SK-N-SH (cell line): ENCODE measurements around the gene SFTPB. TPM values are rescaled to one million over a fixed set of nuclear protein-coding genes. Genes with fewer than 3 reads are reported as not detected.

Experiments used
- CTCF ChIA-PET: fragments of 300-600, 350-600 bp; formaldehyde crosslinking; extraction: SDS; loops from one replicate; lab custom pipeline; 2021; lab: Yijun Ruan, JAX
- POLR2A ChIA-PET: fragments of 350-600 bp; sonication (Branson Sonifier 250); formaldehyde crosslinking; extraction: SDS; loops from one replicate; lab custom pipeline; 2020; ENCODE audit warnings: antibody characterized with exemption, inconsistent platforms; lab: Yijun Ruan, JAX
- DNase-seq: peaks from one replicate; pipeline ENCODE4 v3.0.0; 2012
- H2AFZ ChIP-seq: fragments of 200-600 bp; sonication (generic); 2 replicates; pipeline ENCODE4 v1.8.1; 2016; ENCODE audit warnings: antibody characterized with exemption, mild to moderate bottlenecking, low read depth
- H3F3A ChIP-seq: fragments of 200-600 bp; sonication (generic); replicated peaks from 2 replicates; pipeline ENCODE3; 2016; ENCODE audit warnings: antibody characterized with exemption, mild to moderate bottlenecking; ENCODE audit not compliant: insufficient read depth
- H3K27ac ChIP-seq, 2 experiments: fragments of 200-500 bp in 1 of 2; fragments of 200-600 bp in 1 of 2; sonication (Bioruptor generic) in 1 of 2; sonication (generic), shearing (Covaris generic) in 1 of 2; 2 replicates each; pipeline versions ENCODE4 v1.5.1 to v1.6.1; 2014 to 2016; ENCODE audit warnings: low read depth in 2 of 2, inconsistent platforms in 1 of 2, low read length in 1 of 2, mild to moderate bottlenecking in 1 of 2, mixed read lengths in 1 of 2
- H3K27me3 ChIP-seq: fragments of 200-600 bp; sonication (generic), shearing (Covaris generic); 2 replicates; pipeline ENCODE4 v1.6.1; 2016; ENCODE audit warnings: mixed run types; ENCODE audit not compliant: insufficient read depth
- H3K36me3 ChIP-seq, 2 experiments: fragments of 200-500 bp in 1 of 2; fragments of 200-600 bp in 1 of 2; sonication (Bioruptor generic) in 1 of 2; sonication (generic) in 1 of 2; replicated peaks in 1 of 2; 2 replicates each; pipeline versions ENCODE3 to v1.5.1; 2014 to 2016; ENCODE audit warnings: low read length in 1 of 2, mild to moderate bottlenecking in 1 of 2; ENCODE audit not compliant: insufficient read depth in 2 of 2, control insufficient read depth in 1 of 2
- H3K4me1 ChIP-seq, 2 experiments: fragments of 200-500 bp in 1 of 2; fragments of 200-600 bp in 1 of 2; sonication (Bioruptor generic) in 1 of 2; sonication (generic), shearing (Covaris generic) in 1 of 2; 2 replicates each; pipeline versions ENCODE4 v1.5.1 to v1.6.1; 2014 to 2016; ENCODE audit warnings: low read depth in 1 of 2, low read length in 1 of 2, mixed run types in 1 of 2; ENCODE audit not compliant: insufficient read depth in 2 of 2, control insufficient read depth in 1 of 2
- H3K4me2 ChIP-seq: fragments of 200-600 bp; sonication (generic), shearing (Covaris generic); 2 replicates; pipeline ENCODE4 v1.6.1; 2017; ENCODE audit warnings: mixed run types
- H3K4me3 ChIP-seq, 2 experiments: fragments of 200-500 bp in 1 of 2; fragments of 200-600 bp in 1 of 2; sonication (Bioruptor generic) in 1 of 2; sonication (generic), shearing (Covaris generic) in 1 of 2; 2 replicates each; pipeline versions ENCODE4 v1.5.1 to v1.8.1; 2014 to 2016; ENCODE audit warnings: low read depth in 2 of 2, inconsistent platforms in 1 of 2, low read length in 1 of 2, mild to moderate bottlenecking in 1 of 2, mixed read lengths in 1 of 2, moderate library complexity in 1 of 2
- H3K79me2 ChIP-seq: fragments of 200-600 bp; sonication (generic); 2 replicates; pipeline ENCODE4 v1.8.1; 2017; ENCODE audit warnings: mild to moderate bottlenecking; ENCODE audit not compliant: insufficient read depth
- H3K9ac ChIP-seq: fragments of 200-600 bp; sonication (generic); 2 replicates; pipeline ENCODE4 v1.6.1; 2017; ENCODE audit warnings: mixed run types
- H3K9me2 ChIP-seq: fragments of 200-600 bp; sonication (generic); 2 replicates; pipeline ENCODE4 v1.6.1; 2017; ENCODE audit warnings: mixed run types
- H3K9me3 ChIP-seq: fragments of 200-600 bp; sonication (generic); 2 replicates; pipeline ENCODE4 v1.6.1; 2017; ENCODE audit warnings: mixed run types, mild to moderate bottlenecking, moderate library complexity
- H4K20me1 ChIP-seq: fragments of 200-600 bp; sonication (generic); 2 replicates; pipeline ENCODE4 v1.6.1; 2017; ENCODE audit warnings: mild to moderate bottlenecking, mixed run types; ENCODE audit not compliant: insufficient read depth
- EP300 ChIP-seq, 2 experiments: IDR thresholded peaks; 2 replicates each; pipeline versions ENCODE4 v1.4.0 to v1.6.1; 2012; ENCODE audit warnings: borderline replicate concordance in 1 of 2, low read depth in 1 of 2, low read length in 1 of 2
- EZH2phosphoT487 ChIP-seq: fragments of 200-600 bp; sonication (generic); IDR thresholded peaks from 2 replicates; pipeline ENCODE4 v1.6.1; 2017; ENCODE audit warnings: low read depth, mixed run types, mild to moderate bottlenecking, antibody characterized with exemption, moderate library complexity, borderline replicate concordance
- FOSL2 ChIP-seq: IDR thresholded peaks from 2 replicates; pipeline ENCODE4 v1.4.0; 2012; ENCODE audit warnings: low read depth, mild to moderate bottlenecking, moderate library complexity, borderline replicate concordance
- FOXJ3 ChIP-seq: sonication (generic); formaldehyde crosslinking; IDR thresholded peaks from 2 replicates; pipeline ENCODE4 v1.5.1; 2020; ENCODE audit warnings: mild to moderate bottlenecking, missing genetic modification reagents
- MEF2A ChIP-seq: IDR thresholded peaks from 2 replicates; pipeline ENCODE4 v1.4.0; 2012; ENCODE audit warnings: low read depth, borderline replicate concordance
- MXI1 ChIP-seq: IDR thresholded peaks from 2 replicates; pipeline ENCODE4 v1.6.1; 2012; ENCODE audit warnings: mild to moderate bottlenecking, low read depth, low read length, improper control_type of control experiment
- NFIC ChIP-seq: IDR thresholded peaks from 2 replicates; pipeline ENCODE4 v1.4.0; 2012; ENCODE audit warnings: borderline replicate concordance
- NRF1 ChIP-seq: IDR thresholded peaks from 2 replicates; pipeline ENCODE4 v1.6.1; 2012; ENCODE audit warnings: low read depth, mild to moderate bottlenecking, low read length
- POLR2AphosphoS5 ChIP-seq: IDR thresholded peaks from 2 replicates; pipeline ENCODE4 v1.6.1; 2012; ENCODE audit warnings: low read depth, low read length
- RAD21 ChIP-seq: IDR thresholded peaks from 2 replicates; pipeline ENCODE4 v1.6.1; 2012; ENCODE audit warnings: mild to moderate bottlenecking, low read length
- RFX5 ChIP-seq: IDR thresholded peaks from 2 replicates; pipeline ENCODE4 v1.6.1; 2012; ENCODE audit warnings: mild to moderate bottlenecking, improper control_type of control experiment, low read length
- SIN3A ChIP-seq: IDR thresholded peaks from 2 replicates; pipeline ENCODE4 v1.6.1; 2012; ENCODE audit warnings: low read depth, mild to moderate bottlenecking, low read length, moderate library complexity, borderline replicate concordance
- SMC3 ChIP-seq: IDR thresholded peaks from 2 replicates; pipeline ENCODE4 v1.6.1; 2012; ENCODE audit warnings: low read depth, low read length, improper control_type of control experiment
- TCF12 ChIP-seq: IDR thresholded peaks from 2 replicates; pipeline ENCODE4 v1.4.0; 2012
- WGBS: methylation state at CpG from one replicate; pipeline ENCODE4 v1.1.6; 2017; ENCODE audit warnings: low lambda C conversion rate; 5-methylcytosine and 5-hydroxymethylcytosine counted together
- polyA plus RNA-seq, 3 experiments: library from polyadenylated mRNA; depleted of rRNA; stranded (reverse); fragments of >200 nt; gene quantifications; 2 replicates each; pipeline ENCODE4 v1.2.3, GENCODE V29; 2012
- TF ChIP-seq, protein P1 (sequence below): IDR thresholded peaks from 2 replicates; pipeline ENCODE4 v1.6.1; 2012; ENCODE audit warnings: mild to moderate bottlenecking, low read depth, low read length, moderate library complexity

The SFTPB gene
- polyA plus RNA-seq, 1 of the 3 experiments (the other 2 are of a cell fraction), result not detected

DNA sequence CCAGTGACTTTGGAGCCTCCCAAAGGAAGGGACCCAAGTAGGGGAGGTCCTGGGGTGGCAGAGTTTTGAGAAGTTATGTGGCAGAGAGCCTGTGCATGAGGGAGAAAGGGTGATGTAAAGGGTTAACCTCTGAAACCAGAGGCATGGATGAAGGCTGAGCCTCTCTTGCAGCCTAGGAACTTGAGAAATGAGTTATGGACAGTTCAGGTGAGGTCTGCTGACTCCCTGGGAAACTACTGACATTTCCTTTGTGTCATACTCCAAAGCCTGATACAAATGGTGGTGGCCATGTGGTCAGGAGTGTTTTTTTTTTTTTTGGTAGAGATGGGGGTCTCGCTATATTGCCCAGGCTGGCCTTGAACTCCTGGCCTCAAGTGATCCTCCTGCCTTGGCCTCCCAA, 13.8 kb upstream of the SFTPB start (continued):
- TF ChIP-seq RAD21 (no peak), NFIC (no peak), FOSL2 (no peak), FOXJ3 (CRISPR knock-in tag) (no peak)

DNA sequence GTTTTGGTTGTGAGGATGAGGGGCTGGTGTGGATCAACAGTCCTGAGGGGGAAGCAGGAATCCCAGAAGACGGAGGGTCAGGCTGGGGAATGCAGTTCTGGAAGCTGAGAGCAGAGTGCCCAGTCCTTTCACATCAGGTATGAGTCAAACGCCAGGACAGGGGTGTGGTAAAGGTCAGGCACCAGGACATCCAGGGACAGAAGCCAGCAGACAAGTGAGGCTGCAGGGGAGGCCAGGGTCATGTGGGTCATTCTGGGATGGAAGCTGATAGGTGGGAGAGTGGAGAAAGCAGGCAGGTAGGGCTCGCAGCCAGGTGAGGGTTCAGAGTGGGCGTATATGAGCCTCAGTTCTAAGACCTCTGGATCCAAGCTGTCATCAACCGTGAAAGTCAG, 13.4 kb upstream of the SFTPB start:
- Histone ChIP-seq H3K9me3 (no peaks in the 10 kb centered on the region), H2AFZ (no peak overlapping the region), H4K20me1 (no peaks in the 10 kb centered on the region), H3K36me3 (no peaks in the 10 kb centered on the region), H3K9me2 (no peaks in the 10 kb centered on the region), H3K9ac (no peak overlapping the region), H3K27me3 (no peaks in the 10 kb centered on the region), H3K79me2 (no peaks in the 10 kb centered on the region), H3K27ac (no peak overlapping the region), H3F3A (peaks cover 3% of the 10 kb centered on the region), H3K4me1 (peaks cover 0 to 7% of the 10 kb centered on the region in 2 experiments; a peak in 1 of 4 replicates), H3K4me2 (no peak overlapping the region), H3K4me3 (no peak overlapping the region)
- no peak for TF ChIP-seq MXI1
- no peak for TF ChIP-seq RFX5
- TF ChIP-seq MEF2A, result no peak
- TF ChIP-seq NRF1, result no peak
- no peak for TF ChIP-seq SMC3
- no peak for TF ChIP-seq POLR2AphosphoS5
- TF ChIP-seq EP300 (IDR thresholded peaks at IDR 0.05; ENCODE audit: borderline replicate concordance in 1 of 2, low read depth in 1 of 2, low read length in 1 of 2), result no peak
- TF ChIP-seq NFIC, result no peak
- TF ChIP-seq, protein P1, sequence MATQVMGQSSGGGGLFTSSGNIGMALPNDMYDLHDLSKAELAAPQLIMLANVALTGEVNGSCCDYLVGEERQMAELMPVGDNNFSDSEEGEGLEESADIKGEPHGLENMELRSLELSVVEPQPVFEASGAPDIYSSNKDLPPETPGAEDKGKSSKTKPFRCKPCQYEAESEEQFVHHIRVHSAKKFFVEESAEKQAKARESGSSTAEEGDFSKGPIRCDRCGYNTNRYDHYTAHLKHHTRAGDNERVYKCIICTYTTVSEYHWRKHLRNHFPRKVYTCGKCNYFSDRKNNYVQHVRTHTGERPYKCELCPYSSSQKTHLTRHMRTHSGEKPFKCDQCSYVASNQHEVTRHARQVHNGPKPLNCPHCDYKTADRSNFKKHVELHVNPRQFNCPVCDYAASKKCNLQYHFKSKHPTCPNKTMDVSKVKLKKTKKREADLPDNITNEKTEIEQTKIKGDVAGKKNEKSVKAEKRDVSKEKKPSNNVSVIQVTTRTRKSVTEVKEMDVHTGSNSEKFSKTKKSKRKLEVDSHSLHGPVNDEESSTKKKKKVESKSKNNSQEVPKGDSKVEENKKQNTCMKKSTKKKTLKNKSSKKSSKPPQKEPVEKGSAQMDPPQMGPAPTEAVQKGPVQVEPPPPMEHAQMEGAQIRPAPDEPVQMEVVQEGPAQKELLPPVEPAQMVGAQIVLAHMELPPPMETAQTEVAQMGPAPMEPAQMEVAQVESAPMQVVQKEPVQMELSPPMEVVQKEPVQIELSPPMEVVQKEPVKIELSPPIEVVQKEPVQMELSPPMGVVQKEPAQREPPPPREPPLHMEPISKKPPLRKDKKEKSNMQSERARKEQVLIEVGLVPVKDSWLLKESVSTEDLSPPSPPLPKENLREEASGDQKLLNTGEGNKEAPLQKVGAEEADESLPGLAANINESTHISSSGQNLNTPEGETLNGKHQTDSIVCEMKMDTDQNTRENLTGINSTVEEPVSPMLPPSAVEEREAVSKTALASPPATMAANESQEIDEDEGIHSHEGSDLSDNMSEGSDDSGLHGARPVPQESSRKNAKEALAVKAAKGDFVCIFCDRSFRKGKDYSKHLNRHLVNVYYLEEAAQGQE, result no peak
- TF ChIP-seq EZH2phosphoT487, result no peak
- no peak for TF ChIP-seq TCF12
- no peak for TF ChIP-seq SIN3A
- no peak for DNase-seq
- WGBS, result 79% methylated on average over 5 of the region's 5 CpGs
- POLR2A ChIA-PET, result interaction anchor here (1.3 kb wide), 1 partner anchor 70 kb away, joined by 3 read pairs; the partner anchor contains the start of gene C2orf68
- CTCF ChIA-PET, result interaction anchor here (2.2 to 4.6 kb wide), 4 partner anchors 17 to 48 kb away, joined by 13 to 63 read pairs (median 22); no protein-coding TSS in a partner anchor
